GM23338 (cell line): ENCODE measurements around the gene OR4L1. TPM values are rescaled to one million over a fixed set of nuclear protein-coding genes. Genes with fewer than 3 reads are reported as not detected.

Experiments used
- polyA plus RNA-seq: library from polyadenylated mRNA; unstranded; fragments of >200 nt; fragmentation: Nextera tagmentation; extraction: Ambion mirVana; gene quantifications from 2 replicates; pipeline ENCODE4 v1.2.1, GENCODE V29; 2016
- small RNA-seq: library from RNA; depleted of rRNA; stranded (forward); fragments of <200 nt; gene quantifications from one replicate; pipeline ENCODE3, GENCODE V24; 2014; ENCODE audit warnings: low replicate concordance
- total RNA-seq: library from RNA; depleted of rRNA; stranded (reverse); fragments of >200 nt; shearing (Covaris generic); gene quantifications from 2 replicates; pipeline ENCODE4 v1.2.3, GENCODE V29; 2014; rRNA removed

The OR4L1 gene
- total and polyA plus RNA-seq, 2 experiments from 2014 or later = not detected

Small RNA genes within 50 kb of the gene (small RNA-seq; reads per million reads assigned to genes)
- gene RNA5SP380 = not detected

Other genes starting within 250 kb of the OR4L1 start
- not detected in 2 replicates for gene OR4K2, start 184.9 kb upstream of the OR4L1 start, total RNA-seq
- not detected in 2 replicates for gene OR4K2, start 184.9 kb upstream of the OR4L1 start, polyA plus RNA-seq
- not detected in 2 replicates for gene OR4K5, start 139.4 kb upstream of the OR4L1 start, total RNA-seq
- not detected in 2 replicates for gene OR4K5, start 139.4 kb upstream of the OR4L1 start, polyA plus RNA-seq
- gene OR4K1, start 129.1 kb upstream of the OR4L1 start, total RNA-seq = not detected in 2 replicates
- gene OR4K1, start 129.1 kb upstream of the OR4L1 start, polyA plus RNA-seq = not detected in 2 replicates
- gene OR4K15, start 84.5 kb upstream of the OR4L1 start, total RNA-seq = not detected in 2 replicates
- gene OR4K15, start 84.5 kb upstream of the OR4L1 start, polyA plus RNA-seq = not detected in 2 replicates
- gene OR4Q2, start 57.9 kb upstream of the OR4L1 start, total RNA-seq = not detected in 2 replicates
- gene OR4Q2, start 57.9 kb upstream of the OR4L1 start, polyA plus RNA-seq = not detected in 2 replicates
- not detected in 2 replicates for gene OR4K14, start 40.7 kb upstream of the OR4L1 start, total RNA-seq
- not detected in 2 replicates for gene OR4K14, start 40.7 kb upstream of the OR4L1 start, polyA plus RNA-seq
- gene OR4K13, start 24.0 kb upstream of the OR4L1 start, total RNA-seq = not detected in 2 replicates
- not detected in 2 replicates for gene OR4K13, start 24.0 kb upstream of the OR4L1 start, polyA plus RNA-seq
- gene OR4K17, start 50.7 kb downstream of the OR4L1 start, total RNA-seq = not detected in 2 replicates
- gene OR4K17, start 50.7 kb downstream of the OR4L1 start, polyA plus RNA-seq = not detected in 2 replicates
- gene OR4N5, start 78.8 kb downstream of the OR4L1 start, total RNA-seq = not detected in 2 replicates
- gene OR4N5, start 78.8 kb downstream of the OR4L1 start, polyA plus RNA-seq = not detected in 2 replicates
- not detected in 2 replicates for gene OR11G2, start 130.9 kb downstream of the OR4L1 start, total RNA-seq
- gene OR11G2, start 130.9 kb downstream of the OR4L1 start, polyA plus RNA-seq = not detected in 2 replicates
- gene OR11H6, start 163.7 kb downstream of the OR4L1 start, total RNA-seq = not detected in 2 replicates
- not detected in 2 replicates for gene OR11H6, start 163.7 kb downstream of the OR4L1 start, polyA plus RNA-seq
- not detected in 2 replicates for gene OR11H7, start 168.9 kb downstream of the OR4L1 start, total RNA-seq
- gene OR11H7, start 168.9 kb downstream of the OR4L1 start, polyA plus RNA-seq = not detected in 2 replicates
- gene OR11H4, start 179.2 kb downstream of the OR4L1 start, total RNA-seq = not detected in 2 replicates
- not detected in 2 replicates for gene OR11H4, start 179.2 kb downstream of the OR4L1 start, polyA plus RNA-seq
- 14.6 and 16.4 TPM in 2 replicates for gene TTC5, start 245.9 kb downstream of the OR4L1 start, total RNA-seq
- gene TTC5, start 245.9 kb downstream of the OR4L1 start, polyA plus RNA-seq = 9.3 and 11.9 TPM in 2 replicates